ENCODE data around the gene PCDHA7.
"Not testable (repeated sequence)": the region's sequence is repeated elsewhere in the genome, so short reads cannot be mapped to it uniquely, and the experiment has no call there.

The PCDHA7 gene

GRCh38 chr5:140875085-140876065, 41.3 kb downstream of the PCDHA7 start, which contains the start of gene PCDHA12:
PCDHA12 (plus strand) TSS chr5:140875308; CDS start chr5:140875473, 165 bp downstream.
- no peak within 1 kb of the TSS for H3K4me3 ChIP-seq (replicated peaks; ENCODE audit: low read depth, low read length)
- TF ChIP-seq CTCF (IDR thresholded peaks at IDR 0.05; ENCODE audit: low read length, missing control alignments): no peak
- DNase-seq (ENCODE audit: low read depth): no peak

- not testable (repeated sequence) for H3K4me3 ChIP-seq (replicated peaks; ENCODE audit: low read depth, low read length); DNase-seq (ENCODE audit: low read depth)
Measured at GRCh38 chr5:140876541-140877261, 42.6 kb downstream of the PCDHA7 start.

GRCh38 chr5:140877262-140877581, 43.2 kb downstream of the PCDHA7 start:
- TF ChIP-seq CTCF (IDR thresholded peaks at IDR 0.05; ENCODE audit: low read length, missing control alignments): no peak
- H3K4me3 ChIP-seq (replicated peaks; ENCODE audit: low read depth, low read length): no peak overlapping the region
- DNase-seq (ENCODE audit: low read depth): no peak

- no peak for TF ChIP-seq CTCF (IDR thresholded peaks at IDR 0.05; ENCODE audit: low read length, missing control alignments)
- peak; percentile 7 for DNase-seq (ENCODE audit: low read depth)
- no peak within 1 kb of the TSS for H3K4me3 ChIP-seq (replicated peaks; ENCODE audit: low read depth, low read length)
Measured at GRCh38 chr5:140881889-140882590, 48.0 kb downstream of the PCDHA7 start, which contains the start of gene PCDHA13. PCDHA13 (plus strand) TSS chr5:140882124; CDS start chr5:140882269, 145 bp downstream.

- H3K4me3 ChIP-seq (replicated peaks; ENCODE audit: low read depth, low read length): no peak overlapping the region
- TF ChIP-seq CTCF (IDR thresholded peaks at IDR 0.05; ENCODE audit: low read length, missing control alignments): no peak
- DNase-seq (ENCODE audit: low read depth): no peak
Measured at GRCh38 chr5:140882591-140882899, 48.5 kb downstream of the PCDHA7 start.

- no peak overlapping the region for H3K4me3 ChIP-seq (replicated peaks; ENCODE audit: low read depth, low read length)
- no peak for TF ChIP-seq CTCF (IDR thresholded peaks at IDR 0.05; ENCODE audit: low read length, missing control alignments)
- DNase-seq (ENCODE audit: low read depth): no peak
Measured at GRCh38 chr5:140883373-140883772, 49.3 kb downstream of the PCDHA7 start.

Data from fibroblast of pulmonary artery (primary cell).